ENCODE measurements around the gene OGA. TPM values are rescaled to one million over a fixed set of nuclear protein-coding genes. Genes with fewer than 3 reads are reported as not detected.

Gene OGA
- total RNA-seq, 1 donor from 2014 or later, result 113 TPM

DNA sequence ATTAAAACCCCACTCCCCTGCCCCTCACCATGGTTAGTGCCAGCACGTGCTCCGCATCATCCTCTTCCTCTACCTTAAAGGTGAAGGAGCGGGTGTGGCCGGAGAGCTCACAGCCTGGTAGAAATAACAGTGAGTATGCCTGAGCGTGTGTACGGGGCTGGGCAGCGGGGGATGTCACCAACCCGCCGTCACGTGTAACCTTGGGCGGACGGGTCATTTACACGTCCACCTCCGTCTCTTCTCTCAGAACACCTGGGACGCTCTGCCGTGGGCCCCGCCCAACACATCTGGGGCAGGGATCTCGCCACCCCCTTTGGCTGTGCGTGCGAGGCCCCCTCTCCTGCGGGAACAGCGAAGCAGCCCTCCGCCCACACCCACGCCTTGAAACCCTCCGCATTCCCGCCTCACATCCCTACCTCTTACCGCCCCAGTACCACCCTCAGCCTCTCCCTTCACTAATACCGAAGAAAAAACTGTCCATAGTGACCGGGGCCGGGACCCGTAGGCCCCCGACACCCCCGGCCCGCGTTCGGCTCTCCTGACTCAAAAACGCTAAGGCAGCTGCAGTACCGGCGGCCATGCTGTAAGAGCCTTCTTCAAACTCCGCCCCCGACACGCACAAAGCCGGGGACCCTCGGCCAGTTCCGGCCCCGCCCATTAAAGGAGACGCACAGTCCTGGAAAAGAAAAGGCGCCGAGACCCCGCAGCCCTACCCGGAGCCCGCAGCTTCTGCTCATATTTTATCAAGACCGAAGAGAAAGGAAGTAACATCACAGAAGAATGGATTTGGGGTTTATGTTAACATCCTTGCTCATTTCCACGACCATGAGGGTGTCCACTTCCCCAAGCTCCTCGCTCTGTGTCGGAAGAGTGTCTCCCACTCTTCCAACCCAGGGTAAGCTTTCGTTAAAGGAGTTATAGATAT, 35.2 kb downstream of the OGA start, which contains the start of gene NPM3:
TSS of gene NPM3 (minus strand) at position 636 of the 925 bp plus-strand sequence. CDS start at position 580, 56 bp downstream.
- peaks cover 59% of the 10 kb centered on the region for H3K4me1 Mint-ChIP-seq (ENCODE audit: low read depth)

DNA sequence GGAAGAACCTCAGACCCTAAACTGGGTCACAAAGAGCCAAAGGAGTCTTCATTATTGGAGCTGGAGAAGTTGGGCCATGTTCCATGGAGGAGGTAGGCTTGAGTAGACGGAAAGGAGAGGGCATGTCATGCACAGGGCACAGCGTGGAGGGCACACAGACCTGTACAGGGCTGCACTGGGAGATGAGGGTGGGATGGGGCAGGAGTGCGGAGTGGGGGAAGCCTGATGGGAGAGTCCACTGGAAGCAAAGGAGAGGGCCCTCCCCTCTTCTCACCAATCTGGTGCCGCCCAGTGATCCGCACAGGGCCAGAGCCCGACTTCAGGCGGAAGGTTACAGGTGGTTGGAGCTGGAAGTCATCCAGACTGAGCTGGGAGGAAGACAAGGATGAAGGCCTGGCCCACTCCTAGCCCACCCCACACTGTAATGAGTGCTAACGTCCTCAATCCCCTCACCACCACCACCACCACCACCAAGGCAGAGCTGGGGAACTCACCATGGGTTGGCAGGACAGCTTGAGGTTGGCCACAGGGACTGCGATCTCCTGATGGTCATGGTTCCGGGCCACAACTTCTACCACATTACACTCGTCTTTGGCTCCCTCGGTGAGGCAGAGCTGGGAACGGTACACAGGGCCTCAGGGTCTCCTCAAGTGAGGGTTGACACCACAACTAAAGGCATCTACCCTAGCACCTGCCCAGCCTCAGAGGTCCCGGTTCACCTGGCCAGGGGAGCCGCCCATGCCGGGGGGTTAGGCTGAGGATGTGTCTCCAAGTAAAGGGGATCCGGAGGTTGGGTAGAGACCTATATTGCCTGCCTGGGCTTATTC, 36.0 kb downstream of the OGA start:
- Mint-ChIP-seq H3K4me1 (ENCODE audit: low read depth) (peaks cover 63% of the 10 kb centered on the region), H3K27me3 (ENCODE audit: insufficient read depth) (peaks cover 14% of the 10 kb centered on the region)
- intact Hi-C loops (cut with micrococcal nuclease), result loop anchor here (1.0 to 10.0 kb wide), 7 partner anchors 79 to 785 kb away; partner anchors contain the start of genes BTRC, FBXW4, KAZALD1 and LZTS2

More for the DNA sequence above, 35.2 kb downstream of the OGA start, which contains the start of gene NPM3:
- H3K27me3 Mint-ChIP-seq (ENCODE audit: insufficient read depth), result peaks cover 5% of the 10 kb centered on the region
- DNase-seq (ENCODE audit: low spot score), result peak; percentile 78
- peak within 1 kb of the TSS; percentile 99 for H3K27ac Mint-ChIP-seq
- H3K4me3 Mint-ChIP-seq, result peak within 1 kb of the TSS; percentile 100
- intact Hi-C loops (cut with micrococcal nuclease), result loop anchor here (1.0 to 10.0 kb wide), 6 partner anchors 35 to 786 kb away; partner anchors contain the start of genes BTRC, DPCD, KAZALD1 and LZTS2
- H3K36me3 Mint-ChIP-seq (ENCODE audit: low read depth), result peaks cover 33% of the 10 kb centered on the region
- H3K9me3 Mint-ChIP-seq, result no peaks in the 10 kb centered on the region

DNA sequence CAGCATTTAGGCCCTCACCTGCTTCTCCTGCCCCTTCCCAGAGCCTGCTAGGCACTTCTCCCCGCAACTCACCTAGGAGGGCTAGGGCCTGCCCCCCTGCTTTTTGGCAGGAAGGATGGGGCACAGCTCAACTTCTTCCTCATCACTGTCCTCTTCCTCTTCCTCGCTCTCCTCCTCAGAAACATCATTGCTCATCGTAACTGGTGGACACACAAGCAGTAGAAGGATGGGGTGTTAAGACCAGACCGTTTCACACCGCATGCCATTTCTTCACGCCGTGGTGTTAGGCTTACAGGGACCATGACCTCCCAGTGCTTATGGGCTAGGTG, 36.6 kb downstream of the OGA start:
- peak overlapping the region; percentile 100 for H3K4me3 Mint-ChIP-seq
- no peak for DNase-seq (ENCODE audit: low spot score)
- H3K9me3 Mint-ChIP-seq, result no peaks in the 10 kb centered on the region
- H3K4me1 Mint-ChIP-seq (ENCODE audit: low read depth), result peaks cover 63% of the 10 kb centered on the region
- peaks cover 36% of the 10 kb centered on the region for H3K36me3 Mint-ChIP-seq (ENCODE audit: low read depth)
- intact Hi-C loops (cut with micrococcal nuclease), result loop anchor here (1.0 to 10.0 kb wide), 7 partner anchors 79 to 784 kb away; partner anchors contain the start of genes BTRC, FBXW4, KAZALD1 and LZTS2
- H3K27me3 Mint-ChIP-seq (ENCODE audit: insufficient read depth), result peaks cover 20% of the 10 kb centered on the region
- peak overlapping the region; percentile 67 for H3K27ac Mint-ChIP-seq

More for the DNA sequence above, 36.0 kb downstream of the OGA start:
- peak overlapping the region; percentile 67 for H3K27ac Mint-ChIP-seq
- peak overlapping the region; percentile 100 for H3K4me3 Mint-ChIP-seq
- H3K9me3 Mint-ChIP-seq, result no peaks in the 10 kb centered on the region
- no peak for DNase-seq (ENCODE audit: low spot score)
- H3K36me3 Mint-ChIP-seq (ENCODE audit: low read depth), result peaks cover 35% of the 10 kb centered on the region

DNA sequence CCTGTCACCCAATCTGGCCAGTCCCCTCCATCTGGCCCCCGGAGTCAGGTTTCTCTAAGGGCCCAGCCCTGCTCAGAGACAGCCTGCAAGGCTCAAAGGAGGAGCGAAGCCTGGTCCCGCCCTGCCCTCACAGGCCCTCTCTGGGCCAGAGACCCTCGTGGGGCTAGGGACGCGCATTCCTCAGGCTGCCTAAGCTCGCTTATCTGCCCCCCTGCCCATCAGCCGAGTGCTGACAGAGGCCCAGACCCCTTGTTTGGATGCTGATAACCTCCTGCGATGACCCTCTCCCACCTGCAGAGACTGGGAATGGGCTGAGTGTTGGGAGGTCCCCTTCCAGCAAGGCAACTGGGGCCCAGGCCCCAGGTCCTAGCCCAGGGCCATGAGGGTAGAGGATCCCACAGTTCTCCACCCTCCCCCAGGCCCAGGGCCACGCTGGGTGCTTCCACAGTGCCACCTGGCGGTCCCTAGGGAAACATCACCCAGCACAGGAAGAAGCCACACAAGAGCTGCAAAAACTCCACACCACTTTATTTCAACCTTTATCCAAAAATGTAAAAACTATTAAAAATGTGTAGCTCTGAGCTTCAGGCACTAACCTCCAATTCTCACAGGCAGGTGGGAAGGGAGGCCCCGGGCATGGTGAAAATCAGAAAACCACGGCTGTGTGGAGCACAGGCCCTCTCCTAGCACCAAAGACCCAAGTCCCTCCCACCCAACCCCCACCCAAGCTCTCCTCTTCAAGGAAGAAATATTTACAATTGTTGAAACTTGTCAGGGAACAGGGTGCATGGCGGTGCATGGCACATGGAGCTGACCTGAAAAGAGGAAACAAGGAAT, 37.2 kb downstream of the OGA start:
- H3K4me1 Mint-ChIP-seq (ENCODE audit: low read depth), result peaks cover 63% of the 10 kb centered on the region
- peak overlapping the region; percentile 100 for H3K4me3 Mint-ChIP-seq
- no peaks in the 10 kb centered on the region for H3K9me3 Mint-ChIP-seq
- peaks cover 35% of the 10 kb centered on the region for H3K36me3 Mint-ChIP-seq (ENCODE audit: low read depth)
- DNase-seq (ENCODE audit: low spot score), result peak; percentile 65
- H3K27ac Mint-ChIP-seq, result peak overlapping the region; percentile 48
- H3K27me3 Mint-ChIP-seq (ENCODE audit: insufficient read depth), result peaks cover 21% of the 10 kb centered on the region
- intact Hi-C loops (cut with micrococcal nuclease), result loop anchor here (1.0 to 10.0 kb wide), 7 partner anchors 78 to 784 kb away; partner anchors contain the start of genes BTRC, FBXW4, KAZALD1 and LZTS2

- peaks cover 32% of the 10 kb centered on the region for H3K36me3 Mint-ChIP-seq (ENCODE audit: low read depth)
- peaks cover 21% of the 10 kb centered on the region for H3K27me3 Mint-ChIP-seq (ENCODE audit: insufficient read depth)
- H3K4me3 Mint-ChIP-seq, result peak overlapping the region; percentile 60
- intact Hi-C loops (cut with micrococcal nuclease), result loop anchor here (2.0 to 10.0 kb wide), 6 partner anchors 78 to 783 kb away; partner anchors contain the start of genes BTRC, FBXW4, KAZALD1 and LZTS2
- H3K9me3 Mint-ChIP-seq, result no peaks in the 10 kb centered on the region
- no peak overlapping the region for H3K27ac Mint-ChIP-seq
- H3K4me1 Mint-ChIP-seq (ENCODE audit: low read depth), result peaks cover 63% of the 10 kb centered on the region
- no peak for DNase-seq (ENCODE audit: low spot score)
Measured at GRCh38 chr10:101780187-101780817, 37.9 kb downstream of the OGA start.

GRCh38 chr10:101779544-101780186, 38.6 kb downstream of the OGA start:
- peak; percentile 76 for DNase-seq (ENCODE audit: low spot score)
- Mint-ChIP-seq H3K9me3 (no peaks in the 10 kb centered on the region), H3K27ac (no peak overlapping the region), H3K36me3 (ENCODE audit: low read depth) (peaks cover 32% of the 10 kb centered on the region), H3K4me3 (peak overlapping the region; percentile 60), H3K27me3 (ENCODE audit: insufficient read depth) (peaks cover 24% of the 10 kb centered on the region), H3K4me1 (ENCODE audit: low read depth) (peaks cover 56% of the 10 kb centered on the region)
- intact Hi-C loops (cut with micrococcal nuclease), result loop anchor here (2.0 to 10.0 kb wide), 6 partner anchors 77 to 782 kb away; partner anchors contain the start of genes BTRC, FBXW4, KAZALD1 and LZTS2

- Mint-ChIP-seq H3K36me3 (ENCODE audit: low read depth) (peaks cover 28% of the 10 kb centered on the region), H3K27ac (peak overlapping the region; percentile 20), H3K4me3 (peak overlapping the region; percentile 60), H3K4me1 (ENCODE audit: low read depth) (peaks cover 49% of the 10 kb centered on the region), H3K9me3 (no peaks in the 10 kb centered on the region), H3K27me3 (ENCODE audit: insufficient read depth) (peaks cover 31% of the 10 kb centered on the region)
- intact Hi-C loops (cut with micrococcal nuclease), result no loop called here
- no peak for DNase-seq (ENCODE audit: low spot score)
Measured at GRCh38 chr10:101778781-101779543, 39.3 kb downstream of the OGA start.

DNA sequence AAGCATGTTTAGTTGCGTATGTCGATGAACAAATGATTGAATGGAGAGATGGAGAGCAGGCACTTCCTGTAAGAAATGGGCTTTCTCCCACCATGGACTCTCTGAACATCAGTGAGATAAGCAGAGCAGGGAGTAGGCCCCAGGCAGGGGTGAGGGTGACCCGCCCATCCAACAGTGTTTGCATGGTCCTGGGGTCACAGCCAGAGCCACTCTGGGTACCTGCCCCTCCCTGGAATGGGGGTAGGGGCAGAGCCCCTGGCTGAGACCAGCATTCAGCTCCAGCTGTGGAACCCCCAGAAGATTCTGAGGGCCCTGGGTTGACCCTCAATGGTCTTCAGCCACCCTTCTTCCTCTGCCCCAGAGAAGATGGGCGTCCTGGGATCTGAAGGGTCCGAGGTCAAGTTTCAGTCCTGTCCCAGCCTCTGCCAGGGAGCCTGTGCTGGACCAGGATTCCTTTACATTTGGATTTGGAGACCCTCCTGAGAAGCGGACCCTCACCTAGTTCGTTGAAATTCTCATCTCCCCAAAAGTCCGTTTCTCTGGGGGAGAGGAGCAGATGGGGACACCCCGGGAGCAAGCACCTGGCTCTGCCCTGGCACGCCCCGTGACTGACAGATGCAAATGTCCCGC, 40.0 kb downstream of the OGA start:
- Mint-ChIP-seq H3K4me1 (ENCODE audit: low read depth) (peaks cover 42% of the 10 kb centered on the region), H3K36me3 (ENCODE audit: low read depth) (peaks cover 27% of the 10 kb centered on the region), H3K27ac (no peak overlapping the region), H3K27me3 (ENCODE audit: insufficient read depth) (peaks cover 38% of the 10 kb centered on the region), H3K9me3 (no peaks in the 10 kb centered on the region), H3K4me3 (peak overlapping the region; percentile 60)
- DNase-seq (ENCODE audit: low spot score), result no peak
- intact Hi-C loops (cut with micrococcal nuclease), result no loop called here

GRCh38 chr10:101777619-101778145, 40.6 kb downstream of the OGA start:
- Mint-ChIP-seq H3K9me3 (no peaks in the 10 kb centered on the region), H3K27me3 (ENCODE audit: insufficient read depth) (peaks cover 43% of the 10 kb centered on the region), H3K4me3 (peak overlapping the region; percentile 43), H3K4me1 (ENCODE audit: low read depth) (peaks cover 38% of the 10 kb centered on the region), H3K27ac (peak overlapping the region; percentile 46), H3K36me3 (ENCODE audit: low read depth) (peaks cover 23% of the 10 kb centered on the region)
- intact Hi-C loops (cut with micrococcal nuclease), result no loop called here
- DNase-seq (ENCODE audit: low spot score), result no peak

GRCh38 chr10:101776161-101776817, 42.0 kb downstream of the OGA start:
- Mint-ChIP-seq H3K4me3 (no peak overlapping the region), H3K27me3 (ENCODE audit: insufficient read depth) (peaks cover 57% of the 10 kb centered on the region), H3K9me3 (no peaks in the 10 kb centered on the region), H3K4me1 (ENCODE audit: low read depth) (peaks cover 28% of the 10 kb centered on the region), H3K27ac (no peak overlapping the region), H3K36me3 (ENCODE audit: low read depth) (peaks cover 19% of the 10 kb centered on the region)
- intact Hi-C loops (cut with micrococcal nuclease), result no loop called here
- no peak for DNase-seq (ENCODE audit: low spot score)
